Activated B cell treated with CpG ODN at 0.5 μM for 24 hours (primary cell): ENCODE data around the gene MAPKAPK3. TPM values are rescaled to one million over a fixed set of nuclear protein-coding genes. Genes with fewer than 3 reads are reported as not detected.

ENCODE experiments used
- ATAC-seq: fragments of 200-7000 bp; cut with Tn5 transposase; one replicate; pipeline ENCODE4 v1.10.0; 2021; ENCODE audit warnings: low read depth, mild to moderate bottlenecking, moderate library complexity
- CTCF ChIA-PET: fragments of 350-600 bp; sonication (Branson Sonifier 250); formaldehyde crosslinking; loops from one replicate; lab custom pipeline; 2021; ENCODE audit warnings: antibody characterized with exemption; lab: Charles Lee
- POLR2A ChIA-PET: fragments of 350-600 bp; sonication (Branson Sonifier 250); formaldehyde crosslinking; loops from one replicate; lab custom pipeline; 2021; ENCODE audit warnings: antibody characterized with exemption; lab: Charles Lee
- DNase-seq: peaks from one replicate; pipeline ENCODE4 v3.0.0; 2022
- H3K27ac Mint-ChIP-seq: one replicate; pipeline ENCODE4 v1.8.0; 2020; ENCODE audit warnings: mixed read lengths
- H3K27me3 Mint-ChIP-seq: one replicate; pipeline ENCODE4 v1.8.0; 2021; ENCODE audit warnings: mixed read lengths
- H3K36me3 Mint-ChIP-seq: one replicate; pipeline ENCODE4 v1.8.0; 2021; ENCODE audit warnings: low read depth, mixed read lengths
- H3K4me1 Mint-ChIP-seq: one replicate; pipeline ENCODE4 v1.8.0; 2021; ENCODE audit warnings: mixed read lengths
- H3K4me3 Mint-ChIP-seq: one replicate; pipeline ENCODE4 v1.8.0; 2020; ENCODE audit warnings: mild to moderate bottlenecking, mixed read lengths
- H3K9me3 Mint-ChIP-seq: one replicate; pipeline ENCODE4 v1.8.0; 2020; ENCODE audit warnings: mixed read lengths
- intact Hi-C: fragments of 100-400 bp; cut with micrococcal nuclease; formaldehyde crosslinking; loops from one replicate; pipeline ENCODE4 v1.15.1; 2024
- total RNA-seq: library from RNA; stranded (reverse); gene quantifications from 2 replicates; pipeline ENCODE4 v1.2.3, GENCODE V29; 2022
- TF ChIP-seq, protein P1 (sequence below): fragments of 200-600 bp; IDR thresholded peaks from one replicate; pipeline ENCODE4 v1.8.0; 2022; ENCODE audit warnings: antibody characterized with exemption, mild to moderate bottlenecking

The MAPKAPK3 gene
- total RNA-seq, 1 donor from 2014 or later = 18.2 TPM

DNA sequence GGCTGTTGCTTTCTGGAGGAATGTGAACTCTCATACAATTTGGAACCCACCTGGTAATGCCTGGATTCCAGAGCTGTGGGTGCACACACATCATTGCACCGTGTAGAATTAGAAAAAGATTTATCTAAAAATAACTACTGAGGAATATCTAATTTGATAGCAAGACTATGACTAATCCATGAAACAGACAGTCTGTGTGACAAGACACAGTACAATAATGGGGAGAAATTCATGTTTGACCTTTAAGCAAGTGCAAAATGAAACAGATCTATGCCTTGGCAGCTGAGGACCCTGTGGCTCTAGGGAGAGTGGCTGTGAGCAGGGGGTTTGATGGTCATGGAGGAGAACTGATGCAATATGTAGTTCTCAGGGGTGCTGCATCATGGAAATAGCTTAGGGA is 49.9 kb downstream of the MAPKAPK3 start:
- ATAC-seq = no peak
- ChIA-PET POLR2A (no interaction called here), CTCF (interaction anchor here (1.0 kb wide), 1 partner anchor 12 kb away, joined by 3 read pairs; no protein-coding TSS in a partner anchor)
- no peak for DNase-seq
- H3K27ac Mint-ChIP-seq = no peak overlapping the region
- H3K4me3 Mint-ChIP-seq = no peak overlapping the region
- no peaks in the 10 kb centered on the region for H3K36me3 Mint-ChIP-seq
- intact Hi-C loops = no loop called here
- TF ChIP-seq, protein P1, sequence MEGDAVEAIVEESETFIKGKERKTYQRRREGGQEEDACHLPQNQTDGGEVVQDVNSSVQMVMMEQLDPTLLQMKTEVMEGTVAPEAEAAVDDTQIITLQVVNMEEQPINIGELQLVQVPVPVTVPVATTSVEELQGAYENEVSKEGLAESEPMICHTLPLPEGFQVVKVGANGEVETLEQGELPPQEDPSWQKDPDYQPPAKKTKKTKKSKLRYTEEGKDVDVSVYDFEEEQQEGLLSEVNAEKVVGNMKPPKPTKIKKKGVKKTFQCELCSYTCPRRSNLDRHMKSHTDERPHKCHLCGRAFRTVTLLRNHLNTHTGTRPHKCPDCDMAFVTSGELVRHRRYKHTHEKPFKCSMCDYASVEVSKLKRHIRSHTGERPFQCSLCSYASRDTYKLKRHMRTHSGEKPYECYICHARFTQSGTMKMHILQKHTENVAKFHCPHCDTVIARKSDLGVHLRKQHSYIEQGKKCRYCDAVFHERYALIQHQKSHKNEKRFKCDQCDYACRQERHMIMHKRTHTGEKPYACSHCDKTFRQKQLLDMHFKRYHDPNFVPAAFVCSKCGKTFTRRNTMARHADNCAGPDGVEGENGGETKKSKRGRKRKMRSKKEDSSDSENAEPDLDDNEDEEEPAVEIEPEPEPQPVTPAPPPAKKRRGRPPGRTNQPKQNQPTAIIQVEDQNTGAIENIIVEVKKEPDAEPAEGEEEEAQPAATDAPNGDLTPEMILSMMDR = no peak
- peaks cover under 1% of the 10 kb centered on the region for H3K27me3 Mint-ChIP-seq
- H3K4me1 Mint-ChIP-seq = peaks cover 1% of the 10 kb centered on the region
- H3K9me3 Mint-ChIP-seq = no peaks in the 10 kb centered on the region

DNA sequence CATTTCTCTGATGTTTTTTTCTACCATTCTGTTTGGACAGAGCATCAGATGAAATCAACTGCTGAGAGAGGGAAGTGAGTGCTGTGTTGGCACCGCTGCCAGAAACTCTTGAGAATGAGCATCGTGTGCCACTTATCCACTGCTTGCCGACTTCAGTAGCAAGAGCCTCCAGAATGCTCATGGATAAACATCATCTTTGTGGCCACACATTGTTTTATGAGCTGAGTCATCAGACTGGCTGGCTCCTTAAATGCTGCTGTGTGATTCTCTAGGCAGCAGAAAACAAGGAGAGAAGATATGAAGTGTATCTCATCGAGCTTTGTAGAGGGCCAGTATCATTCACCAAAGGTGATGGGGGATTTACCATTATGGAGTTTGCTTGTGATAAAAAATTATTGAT is 54.4 kb downstream of the MAPKAPK3 start:
- Mint-ChIP-seq H3K4me3 (no peak overlapping the region), H3K27ac (no peak overlapping the region), H3K36me3 (no peaks in the 10 kb centered on the region), H3K27me3 (peaks cover 23% of the 10 kb centered on the region), H3K4me1 (peaks cover 6% of the 10 kb centered on the region), H3K9me3 (no peaks in the 10 kb centered on the region)
- ATAC-seq (no peak), DNase-seq (no peak)
- CTCF ChIA-PET = no interaction called here
- POLR2A ChIA-PET = no interaction called here
- TF ChIP-seq, protein P1 = no peak
- intact Hi-C loops = no loop called here

DNA sequence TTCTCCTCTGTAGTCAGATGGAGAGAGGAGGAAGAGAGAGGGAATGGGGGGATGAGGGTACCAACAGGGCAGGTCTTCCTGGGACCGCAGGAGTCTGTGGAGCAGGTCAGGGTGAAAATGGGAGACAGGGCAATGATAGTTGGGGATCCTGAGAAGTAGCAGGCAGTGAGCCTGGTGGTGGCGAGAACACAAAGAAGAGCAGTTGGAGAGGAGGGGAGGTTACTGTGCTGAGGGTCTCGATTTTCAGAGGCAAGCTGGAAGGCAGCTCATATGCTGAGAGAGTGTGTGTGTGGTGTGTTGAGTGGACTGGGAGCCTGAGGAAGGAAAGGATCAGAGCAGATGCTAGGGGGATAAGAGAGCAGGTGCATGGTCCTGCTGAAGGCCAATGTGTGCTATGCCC is 55.7 kb downstream of the MAPKAPK3 start:
- ChIA-PET POLR2A (no interaction called here), CTCF (interaction anchor here (0.7 kb wide), 1 partner anchor 1314 kb away, joined by 3 read pairs; no protein-coding TSS in a partner anchor)
- H3K4me3 Mint-ChIP-seq = no peak overlapping the region
- TF ChIP-seq, protein P1 = no peak
- intact Hi-C loops = no loop called here
- H3K27me3 Mint-ChIP-seq = peaks cover 28% of the 10 kb centered on the region
- peaks cover 6% of the 10 kb centered on the region for H3K4me1 Mint-ChIP-seq
- no peak for ATAC-seq
- H3K27ac Mint-ChIP-seq = no peak overlapping the region
- no peak for DNase-seq
- no peaks in the 10 kb centered on the region for H3K36me3 Mint-ChIP-seq
- no peaks in the 10 kb centered on the region for H3K9me3 Mint-ChIP-seq

DNA sequence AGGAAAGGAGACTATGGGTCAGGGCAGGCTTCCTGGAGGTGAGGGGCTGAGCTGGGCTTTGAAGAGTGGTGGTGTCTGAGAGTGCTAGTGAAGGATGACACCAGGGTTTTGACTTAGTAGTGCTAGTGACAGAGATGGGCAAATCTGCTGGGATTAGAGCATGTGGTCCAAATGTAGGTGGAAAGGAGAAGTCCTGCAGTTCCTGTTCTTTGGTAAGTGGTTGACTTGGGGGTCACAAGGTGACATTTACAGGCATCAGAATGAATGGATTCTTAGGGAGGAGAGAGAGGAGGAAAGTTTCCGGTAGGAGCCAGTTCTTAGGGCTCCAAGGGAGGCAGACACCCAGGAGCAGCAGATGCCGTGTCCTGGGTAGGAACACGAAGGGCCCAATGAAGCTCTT is 57.0 kb downstream of the MAPKAPK3 start:
- Mint-ChIP-seq H3K27ac (no peak overlapping the region), H3K9me3 (no peaks in the 10 kb centered on the region), H3K4me3 (peak overlapping the region; percentile 56), H3K36me3 (no peaks in the 10 kb centered on the region), H3K27me3 (peaks cover 36% of the 10 kb centered on the region), H3K4me1 (peaks cover 6% of the 10 kb centered on the region)
- intact Hi-C loops = no loop called here
- ChIA-PET CTCF (no interaction called here), POLR2A (interaction anchor here (1.2 kb wide), 1 partner anchor 711 kb away, joined by 4 read pairs; the partner anchor contains the start of gene MANF)
- TF ChIP-seq, protein P1 = no peak
- ATAC-seq = no peak
- no peak for DNase-seq

DNA sequence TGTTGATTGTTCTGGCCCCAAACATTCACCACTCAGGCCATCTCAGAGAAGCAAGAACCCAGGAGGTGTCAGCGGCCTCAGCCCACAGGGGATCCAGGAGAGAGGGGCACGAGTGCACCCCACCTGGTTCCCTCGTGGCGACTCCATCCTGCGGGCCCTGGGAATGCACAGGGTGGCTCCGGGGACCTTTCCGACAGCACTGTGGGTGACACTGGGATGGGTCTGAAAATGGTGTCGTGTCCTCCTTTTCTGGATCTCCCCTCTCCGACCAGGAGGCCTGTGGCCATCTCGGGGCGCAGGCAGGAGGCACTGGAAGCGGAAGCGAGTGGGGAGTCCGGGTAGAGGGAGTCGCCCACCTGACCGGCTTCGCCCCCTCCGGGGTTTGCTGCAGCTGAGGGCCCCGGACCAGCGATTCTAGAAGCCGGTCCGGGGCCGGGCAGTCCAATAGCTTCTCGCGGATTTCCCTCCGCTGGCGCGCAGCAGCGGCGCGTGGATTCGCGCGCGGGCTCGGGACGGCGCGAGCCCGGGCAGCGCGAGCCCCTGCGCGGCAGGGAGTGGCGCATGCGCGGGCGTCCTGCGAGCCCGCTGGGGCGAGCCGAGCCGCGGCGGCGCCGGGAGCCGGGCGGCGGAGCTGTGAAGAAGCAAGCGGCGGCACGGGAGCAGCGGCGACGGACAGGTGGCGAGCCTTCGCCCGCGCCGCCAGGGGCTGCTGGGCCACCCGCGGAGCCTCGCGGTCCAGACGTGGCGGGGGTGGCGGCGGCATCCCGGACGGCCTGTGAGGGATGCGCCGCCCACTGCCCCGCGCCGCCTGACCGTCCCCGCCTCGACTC is 57.6 kb downstream of the MAPKAPK3 start, which contains the start of gene DOCK3:
Gene DOCK3 (plus strand): TSS at position 579 of the 830 bp plus-strand sequence. CDS start 337 bp downstream, outside the sequence.
- intact Hi-C loops = no loop called here
- POLR2A ChIA-PET = interaction anchor here (1.2 kb wide), 1 partner anchor 710 kb away, joined by 4 read pairs; the partner anchor contains the start of gene MANF
- no peak within 1 kb of the TSS for H3K27ac Mint-ChIP-seq
- CTCF ChIA-PET = interaction anchor here (1.7 kb wide), 1 partner anchor 697 kb away, joined by 4 read pairs; no protein-coding TSS in a partner anchor
- ATAC-seq = peak; percentile 90
- DNase-seq = peak; percentile 55
- H3K36me3 Mint-ChIP-seq = no peaks in the 10 kb centered on the region
- H3K9me3 Mint-ChIP-seq = no peaks in the 10 kb centered on the region
- peaks cover 6% of the 10 kb centered on the region for H3K4me1 Mint-ChIP-seq
- peaks cover 39% of the 10 kb centered on the region for H3K27me3 Mint-ChIP-seq
- TF ChIP-seq, protein P1 = no peak
- peak within 1 kb of the TSS; percentile 67 for H3K4me3 Mint-ChIP-seq
